ENCODE measurements around the gene STIM2.

The STIM2 gene

DNA sequence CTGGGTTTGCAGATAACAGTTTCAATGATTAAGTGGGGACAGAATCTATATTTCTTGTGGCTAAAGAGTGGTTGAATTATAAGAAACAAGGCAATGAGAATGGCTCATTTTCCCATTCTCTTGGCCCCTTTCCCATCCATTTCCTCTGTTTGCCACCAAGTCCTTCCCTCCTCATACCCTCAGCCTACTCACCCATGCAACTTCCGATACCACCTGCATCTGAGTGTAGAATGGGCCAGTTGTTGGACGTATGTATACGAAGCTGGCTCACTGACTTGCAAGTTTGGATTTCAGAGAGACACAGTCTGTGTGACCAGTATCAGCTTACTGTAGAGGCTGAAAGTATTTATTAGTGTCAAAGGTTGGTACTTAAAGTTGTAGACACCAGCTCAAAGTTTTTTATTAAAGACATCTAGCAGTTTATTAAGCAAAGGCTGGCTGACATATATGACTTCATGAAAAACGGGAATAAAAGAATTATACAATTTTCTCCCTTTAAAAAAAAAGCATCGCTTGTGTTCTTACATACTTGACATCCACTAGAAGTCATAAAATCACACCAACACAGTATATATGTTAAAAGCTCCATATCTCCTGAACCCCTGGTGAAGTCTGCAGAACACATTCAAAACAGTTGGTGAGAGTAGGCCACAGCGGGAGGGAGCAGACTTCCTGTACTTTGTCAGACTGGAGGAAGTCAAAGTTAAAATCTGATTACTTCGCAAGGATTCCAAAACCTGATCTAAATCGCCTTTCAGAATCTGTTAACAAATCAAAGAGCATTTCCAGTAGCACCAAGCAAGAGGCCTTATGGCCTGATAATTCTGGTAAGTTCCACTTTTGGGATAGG is 22.4 kb upstream of the STIM2 start:
- H3K27ac ChIP-seq, result no peak overlapping the region
- TF ChIP-seq, protein P1, sequence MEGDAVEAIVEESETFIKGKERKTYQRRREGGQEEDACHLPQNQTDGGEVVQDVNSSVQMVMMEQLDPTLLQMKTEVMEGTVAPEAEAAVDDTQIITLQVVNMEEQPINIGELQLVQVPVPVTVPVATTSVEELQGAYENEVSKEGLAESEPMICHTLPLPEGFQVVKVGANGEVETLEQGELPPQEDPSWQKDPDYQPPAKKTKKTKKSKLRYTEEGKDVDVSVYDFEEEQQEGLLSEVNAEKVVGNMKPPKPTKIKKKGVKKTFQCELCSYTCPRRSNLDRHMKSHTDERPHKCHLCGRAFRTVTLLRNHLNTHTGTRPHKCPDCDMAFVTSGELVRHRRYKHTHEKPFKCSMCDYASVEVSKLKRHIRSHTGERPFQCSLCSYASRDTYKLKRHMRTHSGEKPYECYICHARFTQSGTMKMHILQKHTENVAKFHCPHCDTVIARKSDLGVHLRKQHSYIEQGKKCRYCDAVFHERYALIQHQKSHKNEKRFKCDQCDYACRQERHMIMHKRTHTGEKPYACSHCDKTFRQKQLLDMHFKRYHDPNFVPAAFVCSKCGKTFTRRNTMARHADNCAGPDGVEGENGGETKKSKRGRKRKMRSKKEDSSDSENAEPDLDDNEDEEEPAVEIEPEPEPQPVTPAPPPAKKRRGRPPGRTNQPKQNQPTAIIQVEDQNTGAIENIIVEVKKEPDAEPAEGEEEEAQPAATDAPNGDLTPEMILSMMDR (IDR thresholded peaks at IDR 0.05), result no peak
- no peak for TF ChIP-seq ZFX (IDR thresholded peaks at IDR 0.05; ENCODE audit: borderline replicate concordance)

DNA sequence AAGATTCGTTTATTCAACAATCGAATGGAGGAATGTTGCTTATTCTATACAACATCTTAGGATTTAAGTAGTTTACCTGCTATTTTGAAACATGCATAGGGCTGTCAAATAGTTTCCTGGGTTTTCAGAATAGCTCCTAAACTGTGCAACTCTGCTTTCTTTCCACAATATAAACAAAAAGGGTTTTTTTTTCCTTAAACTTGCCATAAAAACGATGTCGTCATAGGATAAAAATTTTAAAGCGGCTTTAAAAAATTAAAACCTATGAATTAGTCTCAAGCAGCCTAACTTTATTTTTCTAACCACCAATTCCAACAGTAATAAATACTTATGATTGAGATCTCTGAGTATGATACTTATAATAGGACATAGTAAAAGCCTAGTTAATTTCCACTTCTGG is 21.6 kb upstream of the STIM2 start:
- no peak overlapping the region for H3K27ac ChIP-seq
- TF ChIP-seq ZFX (IDR thresholded peaks at IDR 0.05; ENCODE audit: borderline replicate concordance), result no peak
- TF ChIP-seq, protein P1 (IDR thresholded peaks at IDR 0.05), result no peak

DNA sequence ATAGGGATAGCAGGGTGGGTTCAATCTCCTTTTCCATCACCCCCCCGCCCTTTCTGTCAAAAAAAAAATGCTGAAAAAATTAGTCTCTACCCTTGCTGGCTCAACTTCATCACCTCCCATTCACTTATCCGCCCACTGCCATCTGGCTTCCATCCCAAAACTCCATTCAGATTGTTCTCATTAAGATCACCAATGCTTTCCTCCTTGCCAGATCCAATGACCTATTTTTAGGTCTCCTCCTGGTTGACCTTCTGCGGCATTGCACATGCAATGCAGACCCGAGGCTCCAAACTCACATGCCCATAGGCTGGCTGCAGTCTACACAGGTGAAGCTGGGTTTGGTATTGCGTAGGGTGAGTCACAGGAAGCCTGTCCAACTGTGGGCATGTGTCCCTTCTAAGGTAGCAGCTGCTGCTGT is 21.1 kb upstream of the STIM2 start:
- TF ChIP-seq, protein P1 (IDR thresholded peaks at IDR 0.05), result no peak
- no peak for TF ChIP-seq ZFX (IDR thresholded peaks at IDR 0.05; ENCODE audit: borderline replicate concordance)
- H3K27ac ChIP-seq, result no peak overlapping the region

DNA sequence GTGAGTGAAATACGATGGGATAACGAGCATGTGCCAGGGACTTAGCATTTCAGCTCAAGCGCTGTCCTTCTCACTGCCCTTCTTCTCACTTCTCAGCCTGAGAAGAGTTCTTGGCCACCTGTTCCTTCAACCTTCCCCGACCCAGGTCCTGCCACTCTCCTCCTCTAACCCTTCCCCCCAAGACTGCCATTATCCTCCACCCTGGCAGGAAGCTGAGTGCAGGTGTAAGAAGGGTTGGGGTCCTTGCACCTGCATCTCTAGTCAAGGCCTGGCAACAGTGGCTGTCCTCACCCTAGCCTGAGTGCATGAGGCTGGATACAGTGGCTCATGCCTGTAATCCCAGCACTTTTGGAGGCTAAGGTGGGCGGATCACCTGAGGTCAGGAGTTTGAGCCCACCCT is 19.9 kb upstream of the STIM2 start:
- no peak overlapping the region for H3K27ac ChIP-seq
- TF ChIP-seq, protein P1 (IDR thresholded peaks at IDR 0.05), result no peak
- TF ChIP-seq ZFX (IDR thresholded peaks at IDR 0.05; ENCODE audit: borderline replicate concordance), result no peak

DNA sequence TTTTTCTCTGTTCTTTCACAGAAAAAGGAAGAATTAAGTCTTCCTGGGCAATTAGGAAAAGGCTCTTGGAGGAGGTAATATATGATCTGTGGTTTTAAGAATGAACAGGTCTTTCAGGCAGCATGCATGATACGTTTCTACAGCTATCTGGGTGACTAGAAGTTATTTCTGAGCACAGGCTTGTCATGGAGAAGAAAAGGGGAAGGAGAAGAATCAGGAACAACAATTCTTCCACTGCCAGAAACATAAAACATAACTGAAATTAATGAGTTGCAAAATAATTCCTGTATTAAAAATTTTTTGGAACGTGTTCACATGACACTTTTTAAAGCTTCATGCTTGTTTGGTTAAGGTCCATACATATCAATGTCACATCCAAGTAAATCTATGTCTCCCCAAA is 17.7 kb upstream of the STIM2 start:
- no peak for TF ChIP-seq ZFX (IDR thresholded peaks at IDR 0.05; ENCODE audit: borderline replicate concordance)
- TF ChIP-seq, protein P1 (IDR thresholded peaks at IDR 0.05), result no peak
- H3K27ac ChIP-seq, result no peak overlapping the region

DNA sequence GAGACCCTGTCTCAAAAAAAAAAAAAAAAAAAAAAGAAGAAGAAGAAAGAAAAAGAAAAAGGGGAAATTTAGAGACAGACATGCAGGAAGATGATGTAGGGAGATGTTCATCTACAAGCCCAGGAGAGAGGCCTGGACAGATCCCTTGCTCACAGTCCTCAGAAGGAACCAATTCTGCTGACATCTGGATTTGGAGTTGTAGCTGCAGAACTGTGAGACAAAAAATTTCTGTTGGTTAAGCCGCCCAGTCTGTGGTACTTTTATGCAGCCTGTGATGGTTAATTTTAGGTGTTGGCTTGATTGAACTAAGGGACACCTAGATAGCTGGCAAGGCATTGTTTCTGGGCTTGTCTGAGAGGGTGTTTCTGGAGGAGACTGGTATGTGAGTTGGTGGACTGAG is 10.1 kb upstream of the STIM2 start:
- H3K27ac ChIP-seq, result no peak overlapping the region
- TF ChIP-seq ZFX (IDR thresholded peaks at IDR 0.05; ENCODE audit: borderline replicate concordance), result no peak
- TF ChIP-seq, protein P1 (IDR thresholded peaks at IDR 0.05), result no peak

DNA sequence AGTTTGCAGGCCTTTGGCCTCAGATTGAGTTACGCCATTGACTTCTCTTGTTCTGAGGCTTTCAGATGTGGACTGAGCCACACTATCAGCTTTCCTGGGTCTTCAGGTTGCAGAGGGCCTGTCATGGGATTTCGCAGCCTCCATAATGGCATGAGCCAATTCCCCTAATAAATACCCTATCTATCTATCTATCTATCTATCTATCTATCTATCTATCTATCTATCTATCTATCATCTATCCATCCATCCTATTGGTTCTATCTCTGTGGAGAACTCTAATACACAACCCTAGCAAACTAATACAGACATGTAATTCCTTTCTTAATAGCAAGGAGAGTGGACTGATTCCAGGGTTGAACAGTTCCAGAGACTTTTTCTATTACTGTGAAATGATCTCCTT is 9.5 kb upstream of the STIM2 start:
- H3K27ac ChIP-seq, result no peak overlapping the region
- TF ChIP-seq, protein P1 (IDR thresholded peaks at IDR 0.05), result no peak
- no peak for TF ChIP-seq ZFX (IDR thresholded peaks at IDR 0.05; ENCODE audit: borderline replicate concordance)

All from 22Rv1 (cell line).